ENCODE data around the gene PCDHAC2. TPM values are rescaled to one million over a fixed set of nuclear protein-coding genes. Genes with fewer than 3 reads are reported as not detected.

PCDHAC2 gene
- polyA plus RNA-seq, 2 of the 4 experiments (the other 2 are of a cell fraction): 1.2 to 5.3 TPM

GRCh38 chr5:141010047-141010793 lies 43.9 kb downstream of the PCDHAC2 start:
- H3K4me1 ChIP-seq: no peaks in the 10 kb centered on the region; the same call in 1 of the 3 replicates
- no peak overlapping the region for H3K4me2 ChIP-seq
- no peak for TF ChIP-seq KDM1A (IDR thresholded peaks at IDR 0.05; ENCODE audit: low read depth)
- TF ChIP-seq MAFK (IDR thresholded peaks at IDR 0.05; ENCODE audit: partially characterized antibody): no peak
- TF ChIP-seq HMGXB4 (CRISPR knock-in tag; IDR thresholded peaks at IDR 0.05; ENCODE audit: borderline replicate concordance): no peak
- TF ChIP-seq RNF2 (IDR thresholded peaks at IDR 0.05; ENCODE audit: borderline replicate concordance, low read depth): no peak
- TF ChIP-seq, protein P1, sequence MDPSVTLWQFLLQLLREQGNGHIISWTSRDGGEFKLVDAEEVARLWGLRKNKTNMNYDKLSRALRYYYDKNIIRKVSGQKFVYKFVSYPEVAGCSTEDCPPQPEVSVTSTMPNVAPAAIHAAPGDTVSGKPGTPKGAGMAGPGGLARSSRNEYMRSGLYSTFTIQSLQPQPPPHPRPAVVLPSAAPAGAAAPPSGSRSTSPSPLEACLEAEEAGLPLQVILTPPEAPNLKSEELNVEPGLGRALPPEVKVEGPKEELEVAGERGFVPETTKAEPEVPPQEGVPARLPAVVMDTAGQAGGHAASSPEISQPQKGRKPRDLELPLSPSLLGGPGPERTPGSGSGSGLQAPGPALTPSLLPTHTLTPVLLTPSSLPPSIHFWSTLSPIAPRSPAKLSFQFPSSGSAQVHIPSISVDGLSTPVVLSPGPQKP (IDR thresholded peaks at IDR 0.05; ENCODE audit: low read depth, low read length): no peak
- no peak for TF ChIP-seq KDM5A (IDR thresholded peaks at IDR 0.05)
- TF ChIP-seq EP300 (IDR thresholded peaks at IDR 0.05): no peak
- TF ChIP-seq HEYL (CRISPR knock-in tag; IDR thresholded peaks at IDR 0.05): no peak
- no peak for TF ChIP-seq FOSB (CRISPR knock-in tag; IDR thresholded peaks at IDR 0.05)
- no peak for TF ChIP-seq PBX3 (IDR thresholded peaks at IDR 0.05)
- TF ChIP-seq JUN (IDR thresholded peaks at IDR 0.05): no peak
- TF ChIP-seq MYC (IDR thresholded peaks at IDR 0.05; ENCODE audit: borderline replicate concordance, low read length): no peak
- TF ChIP-seq RARB (CRISPR knock-in tag; IDR thresholded peaks at IDR 0.05): no peak
- TF ChIP-seq MAZ (IDR thresholded peaks at IDR 0.05; ENCODE audit: borderline replicate concordance, low read depth, low read length): no peak
- TF ChIP-seq FOSL2 (IDR thresholded peaks at IDR 0.05): no peak
- TF ChIP-seq FOSL2 (CRISPR knock-in tag; IDR thresholded peaks at IDR 0.05): no peak
- ChIA-PET CTCF (interaction anchor here (0.6 to 1.4 kb wide), 2 partner anchors 30 to 316 kb away, joined by 3 to 4 read pairs; no protein-coding TSS in a partner anchor), POLR2A (no interaction called here)
- H3K9me3 ChIP-seq: no peaks in the 10 kb centered on the region
- no peak overlapping the region for H3K4me3 ChIP-seq
- FAIRE-seq (no peak), ATAC-seq (no peak), DNase-seq (ENCODE audit: low read depth in 1 of 2, low spot score in 1 of 2) (no peak)
- no peak overlapping the region for H3K27ac ChIP-seq
- WGBS (ENCODE audit: missing lambda C conversion rate): 73% methylated on average over 12 of the region's 12 CpGs

GRCh38 chr5:141017943-141018342 lies 51.7 kb downstream of the PCDHAC2 start:
- TF ChIP-seq POLR2AphosphoS2 (conservative IDR thresholded peaks at IDR 0.05; ENCODE audit: low read length): no peak
- TF ChIP-seq HEYL (CRISPR knock-in tag; IDR thresholded peaks at IDR 0.05): no peak
- TF ChIP-seq EP300 (IDR thresholded peaks at IDR 0.05): no peak
- no peak for TF ChIP-seq FOSL2 (IDR thresholded peaks at IDR 0.05)
- 0 out of 2 replicates have a peak, but pooled peaks have one; percentile 13 for TF ChIP-seq FOSL2 (CRISPR knock-in tag; IDR thresholded peaks at IDR 0.05)
- no peak for TF ChIP-seq HOXA7 (CRISPR knock-in tag; IDR thresholded peaks at IDR 0.05)
- no peak for TF ChIP-seq CBX2 (IDR thresholded peaks at IDR 0.05; ENCODE audit: borderline replicate concordance, low read depth)
- TF ChIP-seq CHD4 (IDR thresholded peaks at IDR 0.05; ENCODE audit: borderline replicate concordance): no peak
- TF ChIP-seq RNF2 (IDR thresholded peaks at IDR 0.05; ENCODE audit: borderline replicate concordance, low read depth): no peak
- H3K9me3 ChIP-seq: no peaks in the 10 kb centered on the region
- H3K4me3 ChIP-seq: no peak overlapping the region
- no peak overlapping the region for H3K27ac ChIP-seq
- no peak overlapping the region for H3K4me2 ChIP-seq
- no peak for DNase-seq (ENCODE audit: low read depth in 1 of 2, low spot score in 1 of 2)
- FAIRE-seq: no peak
- no peaks in the 10 kb centered on the region for H3K4me1 ChIP-seq
- 0 out of 6 replicates have a peak, but pooled peaks of 1 of the 2 experiments have one; percentile 54 for ATAC-seq
- ChIA-PET POLR2A (no interaction called here), CTCF (interaction anchor here (0.9 to 2.8 kb wide), 4 partner anchors 23 to 196 kb away, joined by 3 to 17 read pairs (median 6); partner anchors contain the start of gene PCDHA5)

Small RNAs within 50 kb of the gene (small RNA-seq; reads per million reads assigned to genes)
- gene AC010223.1: 0 reads per million in 6 experiments

Other genes starting within 250 kb of the PCDHAC2 start
- gene PCDHA1, start 180.3 kb upstream of the PCDHAC2 start, polyA plus RNA-seq (2011; rRNA removed): 0.37 and 0.52 TPM in 2 replicates
- 0.12 to 0.18 TPM (median 0.13 TPM) in 3 replicates for gene PCDHA1, start 180.3 kb upstream of the PCDHAC2 start, polyA plus RNA-seq (2017; fragmentation: RNase III; extraction: RNeasy Plus Mini Kit Qiagen cat#74134 plus additional on column Dnase treatment)
- 0.03 and 0.07 TPM in 2 replicates for gene PCDHA2, start 171.6 kb upstream of the PCDHAC2 start, polyA plus RNA-seq (2011; rRNA removed)
- gene PCDHA2, start 171.6 kb upstream of the PCDHAC2 start, polyA plus RNA-seq (2017; fragmentation: RNase III; extraction: RNeasy Plus Mini Kit Qiagen cat#74134 plus additional on column Dnase treatment): 0.08 TPM in 3 replicates
- gene PCDHA3, start 165.4 kb upstream of the PCDHAC2 start, polyA plus RNA-seq (2011; rRNA removed): 1.5 and 1.7 TPM in 2 replicates
- 0.84 to 1.0 TPM (median 0.88 TPM) in 3 replicates for gene PCDHA3, start 165.4 kb upstream of the PCDHAC2 start, polyA plus RNA-seq (2017; fragmentation: RNase III; extraction: RNeasy Plus Mini Kit Qiagen cat#74134 plus additional on column Dnase treatment)
- 2.8 and 3.3 TPM in 2 replicates for gene PCDHA4, start 159.4 kb upstream of the PCDHAC2 start, polyA plus RNA-seq (2011; rRNA removed)
- gene PCDHA4, start 159.4 kb upstream of the PCDHAC2 start, polyA plus RNA-seq (2017; fragmentation: RNase III; extraction: RNeasy Plus Mini Kit Qiagen cat#74134 plus additional on column Dnase treatment): 1.6 to 2.2 TPM (median 1.9 TPM) in 3 replicates
- 0.32 and 0.62 TPM in 2 replicates for gene PCDHA5, start 144.9 kb upstream of the PCDHAC2 start, polyA plus RNA-seq (2011; rRNA removed)
- gene PCDHA5, start 144.9 kb upstream of the PCDHAC2 start, polyA plus RNA-seq (2017; fragmentation: RNase III; extraction: RNeasy Plus Mini Kit Qiagen cat#74134 plus additional on column Dnase treatment): 0.64 to 0.84 TPM (median 0.78 TPM) in 3 replicates
- 0.16 TPM in 2 replicates for gene PCDHA6, start 138.5 kb upstream of the PCDHAC2 start, polyA plus RNA-seq (2011; rRNA removed)
- 0.03 to 0.07 TPM (median 0.04 TPM) in 3 replicates for gene PCDHA6, start 138.5 kb upstream of the PCDHAC2 start, polyA plus RNA-seq (2017; fragmentation: RNase III; extraction: RNeasy Plus Mini Kit Qiagen cat#74134 plus additional on column Dnase treatment)
- gene PCDHA7, start 132.2 kb upstream of the PCDHAC2 start, polyA plus RNA-seq (2011; rRNA removed): 0.23 and 0.25 TPM in 2 replicates
- 0.08 to 0.14 TPM (median 0.09 TPM) in 3 replicates for gene PCDHA7, start 132.2 kb upstream of the PCDHAC2 start, polyA plus RNA-seq (2017; fragmentation: RNase III; extraction: RNeasy Plus Mini Kit Qiagen cat#74134 plus additional on column Dnase treatment)
- 0.12 and 0.16 TPM in 2 replicates for gene PCDHA8, start 125.3 kb upstream of the PCDHAC2 start, polyA plus RNA-seq (2011; rRNA removed)
- gene PCDHA8, start 125.3 kb upstream of the PCDHAC2 start, polyA plus RNA-seq (2017; fragmentation: RNase III; extraction: RNeasy Plus Mini Kit Qiagen cat#74134 plus additional on column Dnase treatment): 0.05 to 0.10 TPM in 2 of 3 replicates, not detected in the other
- 0.03 and 0.08 TPM in 2 replicates for gene PCDHA9, start 118.1 kb upstream of the PCDHAC2 start, polyA plus RNA-seq (2011; rRNA removed)
- 0.01 TPM in 1 of 3 replicates, not detected in the others for gene PCDHA9, start 118.1 kb upstream of the PCDHAC2 start, polyA plus RNA-seq (2017; fragmentation: RNase III; extraction: RNeasy Plus Mini Kit Qiagen cat#74134 plus additional on column Dnase treatment)
- gene PCDHA10, start 110.6 kb upstream of the PCDHAC2 start, polyA plus RNA-seq (2011; rRNA removed): 0.06 and 0.12 TPM in 2 replicates
- 0.01 TPM in 3 replicates for gene PCDHA10, start 110.6 kb upstream of the PCDHAC2 start, polyA plus RNA-seq (2017; fragmentation: RNase III; extraction: RNeasy Plus Mini Kit Qiagen cat#74134 plus additional on column Dnase treatment)
- gene PCDHA11, start 97.5 kb upstream of the PCDHAC2 start, polyA plus RNA-seq (2011; rRNA removed): 0.20 and 0.27 TPM in 2 replicates
- gene PCDHA11, start 97.5 kb upstream of the PCDHAC2 start, polyA plus RNA-seq (2017; fragmentation: RNase III; extraction: RNeasy Plus Mini Kit Qiagen cat#74134 plus additional on column Dnase treatment): 0.08 to 0.16 TPM (median 0.14 TPM) in 3 replicates
- 2.9 and 3.0 TPM in 2 replicates for gene PCDHA12, start 91.2 kb upstream of the PCDHAC2 start, polyA plus RNA-seq (2011; rRNA removed)
- 2.5 TPM in 3 replicates for gene PCDHA12, start 91.2 kb upstream of the PCDHAC2 start, polyA plus RNA-seq (2017; fragmentation: RNase III; extraction: RNeasy Plus Mini Kit Qiagen cat#74134 plus additional on column Dnase treatment)
- gene PCDHA13, start 84.4 kb upstream of the PCDHAC2 start, polyA plus RNA-seq (2011; rRNA removed): 0.09 and 0.14 TPM in 2 replicates
- gene PCDHA13, start 84.4 kb upstream of the PCDHAC2 start, polyA plus RNA-seq (2017; fragmentation: RNase III; extraction: RNeasy Plus Mini Kit Qiagen cat#74134 plus additional on column Dnase treatment): not detected in 3 replicates
- 3.3 and 3.5 TPM in 2 replicates for gene PCDHAC1, start 40.2 kb upstream of the PCDHAC2 start, polyA plus RNA-seq (2011; rRNA removed)
- gene PCDHAC1, start 40.2 kb upstream of the PCDHAC2 start, polyA plus RNA-seq (2017; fragmentation: RNase III; extraction: RNeasy Plus Mini Kit Qiagen cat#74134 plus additional on column Dnase treatment): 0.55 to 0.57 TPM (median 0.57 TPM) in 3 replicates
- gene PCDHB1, start 84.9 kb downstream of the PCDHAC2 start, polyA plus RNA-seq (2011; rRNA removed): not detected in 2 replicates
- gene PCDHB1, start 84.9 kb downstream of the PCDHAC2 start, polyA plus RNA-seq (2017; fragmentation: RNase III; extraction: RNeasy Plus Mini Kit Qiagen cat#74134 plus additional on column Dnase treatment): not detected in 3 replicates
- gene PCDHB2, start 128.1 kb downstream of the PCDHAC2 start, polyA plus RNA-seq (2011; rRNA removed): 4.1 and 5.0 TPM in 2 replicates
- gene PCDHB2, start 128.1 kb downstream of the PCDHAC2 start, polyA plus RNA-seq (2017; fragmentation: RNase III; extraction: RNeasy Plus Mini Kit Qiagen cat#74134 plus additional on column Dnase treatment): 2.7 to 3.4 TPM (median 3.0 TPM) in 3 replicates
- 0.09 and 0.10 TPM in 2 replicates for gene PCDHB3, start 134.0 kb downstream of the PCDHAC2 start, polyA plus RNA-seq (2011; rRNA removed)
- gene PCDHB3, start 134.0 kb downstream of the PCDHAC2 start, polyA plus RNA-seq (2017; fragmentation: RNase III; extraction: RNeasy Plus Mini Kit Qiagen cat#74134 plus additional on column Dnase treatment): 0.03 to 0.06 TPM (median 0.03 TPM) in 3 replicates
- gene PCDHB4, start 155.3 kb downstream of the PCDHAC2 start, polyA plus RNA-seq (2011; rRNA removed): 0.19 and 0.21 TPM in 2 replicates
- gene PCDHB4, start 155.3 kb downstream of the PCDHAC2 start, polyA plus RNA-seq (2017; fragmentation: RNase III; extraction: RNeasy Plus Mini Kit Qiagen cat#74134 plus additional on column Dnase treatment): 0.03 to 0.07 TPM (median 0.05 TPM) in 3 replicates
- 1.6 and 2.0 TPM in 2 replicates for gene PCDHB5, start 168.7 kb downstream of the PCDHAC2 start, polyA plus RNA-seq (2011; rRNA removed)
- gene PCDHB5, start 168.7 kb downstream of the PCDHAC2 start, polyA plus RNA-seq (2017; fragmentation: RNase III; extraction: RNeasy Plus Mini Kit Qiagen cat#74134 plus additional on column Dnase treatment): 1.4 to 1.6 TPM (median 1.4 TPM) in 3 replicates
- gene PCDHB6, start 183.6 kb downstream of the PCDHAC2 start, polyA plus RNA-seq (2011; rRNA removed): 0.98 and 1.0 TPM in 2 replicates
- gene PCDHB6, start 183.6 kb downstream of the PCDHAC2 start, polyA plus RNA-seq (2017; fragmentation: RNase III; extraction: RNeasy Plus Mini Kit Qiagen cat#74134 plus additional on column Dnase treatment): 0.79 to 1.0 TPM (median 0.92 TPM) in 3 replicates
- 0.04 and 0.08 TPM in 2 replicates for gene PCDHB7, start 206.2 kb downstream of the PCDHAC2 start, polyA plus RNA-seq (2011; rRNA removed)
- 0.03 TPM in 2 of 3 replicates, not detected in the other for gene PCDHB7, start 206.2 kb downstream of the PCDHAC2 start, polyA plus RNA-seq (2017; fragmentation: RNase III; extraction: RNeasy Plus Mini Kit Qiagen cat#74134 plus additional on column Dnase treatment)
- gene PCDHB8, start 211.3 kb downstream of the PCDHAC2 start, polyA plus RNA-seq (2011; rRNA removed): 0.50 and 0.52 TPM in 2 replicates
- 0.37 to 0.50 TPM (median 0.44 TPM) in 3 replicates for gene PCDHB8, start 211.3 kb downstream of the PCDHAC2 start, polyA plus RNA-seq (2017; fragmentation: RNase III; extraction: RNeasy Plus Mini Kit Qiagen cat#74134 plus additional on column Dnase treatment)
- gene PCDHB16, start 215.9 kb downstream of the PCDHAC2 start, polyA plus RNA-seq (2011; rRNA removed): 0.13 and 0.24 TPM in 2 replicates
- 0.05 to 0.10 TPM (median 0.08 TPM) in 3 replicates for gene PCDHB16, start 215.9 kb downstream of the PCDHAC2 start, polyA plus RNA-seq (2017; fragmentation: RNase III; extraction: RNeasy Plus Mini Kit Qiagen cat#74134 plus additional on column Dnase treatment)
- 0.12 TPM in 1 of 2 replicates, not detected in the other for gene PCDHB9, start 220.7 kb downstream of the PCDHAC2 start, polyA plus RNA-seq (2011; rRNA removed)
- 0.01 to 0.13 TPM (median 0.11 TPM) in 3 replicates for gene PCDHB9, start 220.7 kb downstream of the PCDHAC2 start, polyA plus RNA-seq (2017; fragmentation: RNase III; extraction: RNeasy Plus Mini Kit Qiagen cat#74134 plus additional on column Dnase treatment)
- gene PCDHB10, start 225.9 kb downstream of the PCDHAC2 start, polyA plus RNA-seq (2011; rRNA removed): 0.03 and 0.06 TPM in 2 replicates
- gene PCDHB10, start 225.9 kb downstream of the PCDHAC2 start, polyA plus RNA-seq (2017; fragmentation: RNase III; extraction: RNeasy Plus Mini Kit Qiagen cat#74134 plus additional on column Dnase treatment): 0.04 TPM in 1 of 3 replicates, not detected in the others
- 0.21 and 0.22 TPM in 2 replicates for gene PCDHB11, start 233.2 kb downstream of the PCDHAC2 start, polyA plus RNA-seq (2011; rRNA removed)
- gene PCDHB11, start 233.2 kb downstream of the PCDHAC2 start, polyA plus RNA-seq (2017; fragmentation: RNase III; extraction: RNeasy Plus Mini Kit Qiagen cat#74134 plus additional on column Dnase treatment): 0.05 to 0.08 TPM (median 0.07 TPM) in 3 replicates
- 0.05 TPM in 2 replicates for gene PCDHB12, start 242.2 kb downstream of the PCDHAC2 start, polyA plus RNA-seq (2011; rRNA removed)
- gene PCDHB12, start 242.2 kb downstream of the PCDHAC2 start, polyA plus RNA-seq (2017; fragmentation: RNase III; extraction: RNeasy Plus Mini Kit Qiagen cat#74134 plus additional on column Dnase treatment): not detected in 3 replicates
- 0.19 and 0.28 TPM in 2 replicates for gene PCDHB13, start 247.4 kb downstream of the PCDHAC2 start, polyA plus RNA-seq (2011; rRNA removed)
- gene PCDHB13, start 247.4 kb downstream of the PCDHAC2 start, polyA plus RNA-seq (2017; fragmentation: RNase III; extraction: RNeasy Plus Mini Kit Qiagen cat#74134 plus additional on column Dnase treatment): 0.05 to 0.08 TPM (median 0.08 TPM) in 3 replicates

Data from A549 (cell line).